Measurements from ENCODE around the gene KCTD1.
A peak's percentile ranks its signal among the peaks of the same experiment; 100 is the strongest.

KCTD1 gene

GRCh38 chr18:26496528-26496927 is 51.8 kb downstream of the KCTD1 start:
- Histone ChIP-seq H3K4ac (ENCODE audit: low read depth, low read length) (no peak overlapping the region), H3K14ac (ENCODE audit: low read length) (no peak overlapping the region), H2AK5ac (ENCODE audit: low read length) (no peak overlapping the region), H4K12ac (ENCODE audit: low read depth, low read length) (no peak overlapping the region), H3K27ac (ENCODE audit: low read depth, low read length) (no peak overlapping the region), H2BK12ac (ENCODE audit: low read length) (no peak overlapping the region), H3K36me3 (ENCODE audit: control insufficient read depth in 1 of 2, insufficient read depth in 2 of 2, low read length in 2 of 2) (no peaks in the 10 kb centered on the region), H3K4me1 (ENCODE audit: control insufficient read depth in 1 of 2, insufficient read depth in 2 of 2, low read length in 2 of 2) (no peaks in the 10 kb centered on the region), H2BK120ac (ENCODE audit: insufficient read depth, low read length, poor library complexity) (no peak overlapping the region), H3K4me2 (ENCODE audit: low read length) (no peak overlapping the region), H4K8ac (ENCODE audit: low read depth, low read length) (no peak overlapping the region), H3K79me2 (ENCODE audit: control insufficient read depth, insufficient read depth, low read length, poor library complexity) (no peaks in the 10 kb centered on the region), H3K79me1 (ENCODE audit: low read length) (no peaks in the 10 kb centered on the region), H3K23ac (ENCODE audit: low read length) (no peak overlapping the region), H2BK5ac (ENCODE audit: low read depth, low read length, poor library complexity) (no peak overlapping the region), H3K18ac (ENCODE audit: low read length) (no peak overlapping the region), H2AFZ (ENCODE audit: insufficient read depth, low read length, poor library complexity) (no peak overlapping the region), H3K9me3 (ENCODE audit: insufficient read depth, low read depth, low read length) (no peaks in the 10 kb centered on the region), H4K91ac (ENCODE audit: low read depth, low read length) (no peak overlapping the region), H3K4me3 (ENCODE audit: low read depth, low read length) (no peak overlapping the region), H3K27me3 (ENCODE audit: insufficient read depth, low read length) (no peaks in the 10 kb centered on the region), H3K9ac (ENCODE audit: low read length) (no peak overlapping the region)
- no CpG with 5 or more reads among the region's 1 CpG for WGBS (ENCODE audit: extremely low coverage, insufficient coverage, insufficient read length)
- DNase-seq: no peak

GRCh38 chr18:26495287-26495686 is 53.1 kb downstream of the KCTD1 start:
- Histone ChIP-seq H4K8ac (ENCODE audit: low read depth, low read length) (no peak overlapping the region), H3K4me2 (ENCODE audit: low read length) (no peak overlapping the region), H3K36me3 (ENCODE audit: control insufficient read depth in 1 of 2, insufficient read depth in 2 of 2, low read length in 2 of 2) (peaks cover 0 to 3% of the 10 kb centered on the region in 2 experiments), H3K79me2 (ENCODE audit: control insufficient read depth, insufficient read depth, low read length, poor library complexity) (no peaks in the 10 kb centered on the region), H3K27ac (ENCODE audit: low read depth, low read length) (no peak overlapping the region), H2BK5ac (ENCODE audit: low read depth, low read length, poor library complexity) (no peak overlapping the region), H3K4me1 (ENCODE audit: control insufficient read depth in 1 of 2, insufficient read depth in 2 of 2, low read length in 2 of 2) (no peaks in the 10 kb centered on the region), H2BK120ac (ENCODE audit: insufficient read depth, low read length, poor library complexity) (no peak overlapping the region), H4K12ac (ENCODE audit: low read depth, low read length) (no peak overlapping the region), H2BK12ac (ENCODE audit: low read length) (no peak overlapping the region), H3K4me3 (ENCODE audit: low read depth, low read length) (no peak overlapping the region), H2AK5ac (ENCODE audit: low read length) (no peak overlapping the region), H3K18ac (ENCODE audit: low read length) (no peak overlapping the region), H3K23ac (ENCODE audit: low read length) (no peak overlapping the region), H3K14ac (ENCODE audit: low read length) (no peak overlapping the region), H3K27me3 (ENCODE audit: insufficient read depth, low read length) (no peaks in the 10 kb centered on the region), H3K9me3 (ENCODE audit: insufficient read depth, low read depth, low read length) (no peaks in the 10 kb centered on the region), H3K79me1 (ENCODE audit: low read length) (no peaks in the 10 kb centered on the region), H3K4ac (ENCODE audit: low read depth, low read length) (no peak overlapping the region), H3K9ac (ENCODE audit: low read length) (no peak overlapping the region), H4K91ac (ENCODE audit: low read depth, low read length) (no peak overlapping the region), H2AFZ (ENCODE audit: insufficient read depth, low read length, poor library complexity) (no peak overlapping the region)
- WGBS (ENCODE audit: extremely low coverage, insufficient coverage, insufficient read length): no CpG with 5 or more reads among the region's 5 CpGs
- DNase-seq: peak; percentile 74 to 81

GRCh38 chr18:26493021-26493420 is 55.3 kb downstream of the KCTD1 start:
- H2BK12ac ChIP-seq (ENCODE audit: low read length): no peak overlapping the region
- H3K9me3 ChIP-seq (ENCODE audit: insufficient read depth, low read depth, low read length): no peaks in the 10 kb centered on the region
- no peaks in the 10 kb centered on the region for H3K79me2 ChIP-seq (ENCODE audit: control insufficient read depth, insufficient read depth, low read length, poor library complexity)
- no peak overlapping the region for H3K18ac ChIP-seq (ENCODE audit: low read length)
- H2BK5ac ChIP-seq (ENCODE audit: low read depth, low read length, poor library complexity): no peak overlapping the region
- H4K12ac ChIP-seq (ENCODE audit: low read depth, low read length): no peak overlapping the region
- no peak overlapping the region for H4K8ac ChIP-seq (ENCODE audit: low read depth, low read length)
- H3K4me3 ChIP-seq (ENCODE audit: low read depth, low read length): no peak overlapping the region
- H3K4me1 ChIP-seq (ENCODE audit: control insufficient read depth in 1 of 2, insufficient read depth in 2 of 2, low read length in 2 of 2): no peaks in the 10 kb centered on the region
- WGBS (ENCODE audit: extremely low coverage, insufficient coverage, insufficient read length): no CpG with 5 or more reads among the region's 3 CpGs
- no peak overlapping the region for H2AK5ac ChIP-seq (ENCODE audit: low read length)
- H3K4ac ChIP-seq (ENCODE audit: low read depth, low read length): no peak overlapping the region
- H3K23ac ChIP-seq (ENCODE audit: low read length): no peak overlapping the region
- no peak overlapping the region for H3K4me2 ChIP-seq (ENCODE audit: low read length)
- H3K9ac ChIP-seq (ENCODE audit: low read length): no peak overlapping the region
- H3K27me3 ChIP-seq (ENCODE audit: insufficient read depth, low read length): no peaks in the 10 kb centered on the region
- H2AFZ ChIP-seq (ENCODE audit: insufficient read depth, low read length, poor library complexity): no peak overlapping the region
- H3K79me1 ChIP-seq (ENCODE audit: low read length): no peaks in the 10 kb centered on the region
- H3K27ac ChIP-seq (ENCODE audit: low read depth, low read length): no peak overlapping the region
- no peak overlapping the region for H4K91ac ChIP-seq (ENCODE audit: low read depth, low read length)
- peaks cover 0 to 3% of the 10 kb centered on the region in 2 experiments for H3K36me3 ChIP-seq (ENCODE audit: control insufficient read depth in 1 of 2, insufficient read depth in 2 of 2, low read length in 2 of 2)
- H2BK120ac ChIP-seq (ENCODE audit: insufficient read depth, low read length, poor library complexity): no peak overlapping the region
- no peak overlapping the region for H3K14ac ChIP-seq (ENCODE audit: low read length)
- no peak for DNase-seq

GRCh38 chr18:26491194-26491816 is 57.0 kb downstream of the KCTD1 start:
- Histone ChIP-seq H3K23ac (ENCODE audit: low read length) (no peak overlapping the region), H3K4ac (ENCODE audit: low read depth, low read length) (no peak overlapping the region), H2BK12ac (ENCODE audit: low read length) (no peak overlapping the region), H3K9ac (ENCODE audit: low read length) (no peak overlapping the region), H3K79me1 (ENCODE audit: low read length) (no peaks in the 10 kb centered on the region), H3K36me3 (ENCODE audit: control insufficient read depth in 1 of 2, insufficient read depth in 2 of 2, low read length in 2 of 2) (peaks cover 0 to 3% of the 10 kb centered on the region in 2 experiments), H2BK5ac (ENCODE audit: low read depth, low read length, poor library complexity) (no peak overlapping the region), H3K4me2 (ENCODE audit: low read length) (no peak overlapping the region), H3K79me2 (ENCODE audit: control insufficient read depth, insufficient read depth, low read length, poor library complexity) (no peaks in the 10 kb centered on the region), H3K4me3 (ENCODE audit: low read depth, low read length) (no peak overlapping the region), H3K27me3 (ENCODE audit: insufficient read depth, low read length) (no peaks in the 10 kb centered on the region), H3K18ac (ENCODE audit: low read length) (no peak overlapping the region), H2BK120ac (ENCODE audit: insufficient read depth, low read length, poor library complexity) (no peak overlapping the region), H4K12ac (ENCODE audit: low read depth, low read length) (no peak overlapping the region), H2AFZ (ENCODE audit: insufficient read depth, low read length, poor library complexity) (no peak overlapping the region), H3K9me3 (ENCODE audit: insufficient read depth, low read depth, low read length) (no peaks in the 10 kb centered on the region), H3K27ac (ENCODE audit: low read depth, low read length) (no peak overlapping the region), H3K4me1 (ENCODE audit: control insufficient read depth in 1 of 2, insufficient read depth in 2 of 2, low read length in 2 of 2) (no peaks in the 10 kb centered on the region), H4K91ac (ENCODE audit: low read depth, low read length) (no peak overlapping the region), H2AK5ac (ENCODE audit: low read length) (no peak overlapping the region), H3K14ac (ENCODE audit: low read length) (no peak overlapping the region), H4K8ac (ENCODE audit: low read depth, low read length) (no peak overlapping the region)
- no peak for DNase-seq
- WGBS (ENCODE audit: extremely low coverage, insufficient coverage, insufficient read length): no CpG with 5 or more reads among the region's 6 CpGs
